ENCODE results near the gene MAP3K12.

MAP3K12 gene

GRCh38 chr12:53507603-53507885 lies 8.3 kb upstream of the MAP3K12 start:
- H3K36me3 ChIP-seq (ENCODE audit: control insufficient read depth in 1 of 2, insufficient read depth in 2 of 2, low read depth in 1 of 2, low read length in 2 of 2) = peaks cover 75% of the 10 kb centered on the region in 2 experiments
- no peaks in the 10 kb centered on the region for H3K27me3 ChIP-seq (ENCODE audit: control insufficient read depth in 1 of 2, insufficient read depth in 1 of 2, low read length in 2 of 2)
- no peak overlapping the region for H2BK120ac ChIP-seq (ENCODE audit: low read depth, low read length)
- no peak overlapping the region for H3K4me3 ChIP-seq (ENCODE audit: insufficient read depth in 1 of 2, low read depth in 1 of 2, low read length in 2 of 2)
- peaks cover 28% of the 10 kb centered on the region for H3K79me1 ChIP-seq (replicated peaks; ENCODE audit: low read length, poor library complexity, severe bottlenecking)
- no peak overlapping the region for H3K4me2 ChIP-seq (ENCODE audit: low read length, poor library complexity, severe bottlenecking)
- no peak overlapping the region for H2AFZ ChIP-seq (ENCODE audit: low read depth, low read length)
- peak overlapping the region; percentile 36 for H3K9ac ChIP-seq (ENCODE audit: low read length)
- H4K8ac ChIP-seq (ENCODE audit: low read length) = no peak overlapping the region
- no peak overlapping the region for H2BK12ac ChIP-seq (ENCODE audit: low read length in 2 of 2)
- no peak overlapping the region for H3K4ac ChIP-seq (ENCODE audit: low read depth in 1 of 2, low read length in 2 of 2)
- H4K91ac ChIP-seq (ENCODE audit: low read length) = no peak overlapping the region
- H3K27ac ChIP-seq (ENCODE audit: low read length, poor library complexity, severe bottlenecking) = no peak overlapping the region
- no peaks in the 10 kb centered on the region for H3K9me3 ChIP-seq (ENCODE audit: control insufficient read depth, low read length)
- no peak overlapping the region for H2AK5ac ChIP-seq (ENCODE audit: low read length, severe bottlenecking)
- WGBS = 91% methylated on average over 3 of the region's 4 CpGs
- peaks cover 9% of the 10 kb centered on the region for H3K4me1 ChIP-seq (ENCODE audit: control insufficient read depth, insufficient read depth, low read depth, low read length)
- H3K14ac ChIP-seq (ENCODE audit: low read length in 2 of 2) = no peak overlapping the region
- H3K18ac ChIP-seq (ENCODE audit: low read depth in 1 of 2, low read length in 2 of 2) = no peak overlapping the region
- H3K23ac ChIP-seq (ENCODE audit: low read length in 2 of 2) = no peak overlapping the region
- H2BK15ac ChIP-seq (ENCODE audit: low read depth, poor library complexity, severe bottlenecking) = no peak overlapping the region
- no peak for DNase-seq
- H2BK5ac ChIP-seq (ENCODE audit: low read depth, low read length, poor library complexity, severe bottlenecking) = no peak overlapping the region

- no peak within 1 kb of the TSS for H3K23ac ChIP-seq (ENCODE audit: low read length in 2 of 2)
- H2BK120ac ChIP-seq (ENCODE audit: low read depth, low read length) = no peak within 1 kb of the TSS
- no peak within 1 kb of the TSS for H2AFZ ChIP-seq (ENCODE audit: low read depth, low read length)
- no peak within 1 kb of the TSS for H3K4me3 ChIP-seq (ENCODE audit: insufficient read depth in 1 of 2, low read depth in 1 of 2, low read length in 2 of 2)
- no peak within 1 kb of the TSS for H2AK5ac ChIP-seq (ENCODE audit: low read length, severe bottlenecking)
- H2BK15ac ChIP-seq (ENCODE audit: low read depth, poor library complexity, severe bottlenecking) = no peak within 1 kb of the TSS
- no peaks in the 10 kb centered on the region for H3K27me3 ChIP-seq (ENCODE audit: control insufficient read depth in 1 of 2, insufficient read depth in 1 of 2, low read length in 2 of 2)
- no peak within 1 kb of the TSS for H3K18ac ChIP-seq (ENCODE audit: low read depth in 1 of 2, low read length in 2 of 2)
- H2BK5ac ChIP-seq (ENCODE audit: low read depth, low read length, poor library complexity, severe bottlenecking) = no peak within 1 kb of the TSS
- H4K8ac ChIP-seq (ENCODE audit: low read length) = no peak within 1 kb of the TSS
- peaks cover 70 to 71% of the 10 kb centered on the region in 2 experiments for H3K36me3 ChIP-seq (ENCODE audit: control insufficient read depth in 1 of 2, insufficient read depth in 2 of 2, low read depth in 1 of 2, low read length in 2 of 2)
- peaks cover 31% of the 10 kb centered on the region for H3K79me1 ChIP-seq (replicated peaks; ENCODE audit: low read length, poor library complexity, severe bottlenecking)
- no peak within 1 kb of the TSS for H3K27ac ChIP-seq (ENCODE audit: low read length, poor library complexity, severe bottlenecking)
- no peak for DNase-seq
- 98% methylated on average over 9 of the region's 9 CpGs for WGBS
- H3K4me2 ChIP-seq (ENCODE audit: low read length, poor library complexity, severe bottlenecking) = no peak within 1 kb of the TSS
- peak within 1 kb of the TSS; percentile 51 for H3K9ac ChIP-seq (ENCODE audit: low read length)
- H3K4ac ChIP-seq (ENCODE audit: low read depth in 1 of 2, low read length in 2 of 2) = no peak within 1 kb of the TSS
- H4K91ac ChIP-seq (ENCODE audit: low read length) = no peak within 1 kb of the TSS
- no peak within 1 kb of the TSS for H3K14ac ChIP-seq (ENCODE audit: low read length in 2 of 2)
- no peaks in the 10 kb centered on the region for H3K9me3 ChIP-seq (ENCODE audit: control insufficient read depth, low read length)
- peaks cover 12% of the 10 kb centered on the region for H3K4me1 ChIP-seq (ENCODE audit: control insufficient read depth, insufficient read depth, low read depth, low read length)
- no peak within 1 kb of the TSS for H2BK12ac ChIP-seq (ENCODE audit: low read length in 2 of 2)
Measured at GRCh38 chr12:53506881-53507602, 7.8 kb upstream of the MAP3K12 start, which contains the start of gene NPFF. NPFF (minus strand) TSS chr12:53507484; CDS start chr12:53507474, 10 bp downstream.

GRCh38 chr12:53506450-53506785 lies 7.2 kb upstream of the MAP3K12 start:
- DNase-seq = no peak
- H4K91ac ChIP-seq (ENCODE audit: low read length) = no peak overlapping the region
- 80% methylated on average over 1 of the region's 2 CpGs for WGBS

GRCh38 chr12:53505555-53506449 lies 6.5 kb upstream of the MAP3K12 start:
- Histone ChIP-seq H3K9ac (ENCODE audit: low read length) (peak overlapping the region; percentile 51), H2BK5ac (ENCODE audit: low read depth, low read length, poor library complexity, severe bottlenecking) (no peak overlapping the region), H3K23ac (ENCODE audit: low read length in 2 of 2) (no peak overlapping the region), H2BK120ac (ENCODE audit: low read depth, low read length) (no peak overlapping the region), H3K9me3 (ENCODE audit: control insufficient read depth, low read length) (no peaks in the 10 kb centered on the region), H3K18ac (ENCODE audit: low read depth in 1 of 2, low read length in 2 of 2) (no peak overlapping the region), H4K91ac (ENCODE audit: low read length) (no peak overlapping the region), H2BK15ac (ENCODE audit: low read depth, poor library complexity, severe bottlenecking) (no peak overlapping the region), H3K4me1 (ENCODE audit: control insufficient read depth, insufficient read depth, low read depth, low read length) (peaks cover 18% of the 10 kb centered on the region), H2AFZ (ENCODE audit: low read depth, low read length) (no peak overlapping the region), H3K4me2 (ENCODE audit: low read length, poor library complexity, severe bottlenecking) (no peak overlapping the region), H4K8ac (ENCODE audit: low read length) (no peak overlapping the region), H3K4me3 (ENCODE audit: insufficient read depth in 1 of 2, low read depth in 1 of 2, low read length in 2 of 2) (no peak overlapping the region), H3K27ac (ENCODE audit: low read length, poor library complexity, severe bottlenecking) (peak overlapping the region; percentile 2), H3K36me3 (ENCODE audit: control insufficient read depth in 1 of 2, insufficient read depth in 2 of 2, low read depth in 1 of 2, low read length in 2 of 2) (peaks cover 59 to 64% of the 10 kb centered on the region in 2 experiments), H3K14ac (ENCODE audit: low read length in 2 of 2) (no peak overlapping the region), H2AK5ac (ENCODE audit: low read length, severe bottlenecking) (no peak overlapping the region), H3K27me3 (ENCODE audit: control insufficient read depth in 1 of 2, insufficient read depth in 1 of 2, low read length in 2 of 2) (no peaks in the 10 kb centered on the region), H3K4ac (ENCODE audit: low read depth in 1 of 2, low read length in 2 of 2) (no peak overlapping the region), H3K79me1 (replicated peaks; ENCODE audit: low read length, poor library complexity, severe bottlenecking) (peaks cover 36% of the 10 kb centered on the region), H2BK12ac (ENCODE audit: low read length in 2 of 2) (no peak overlapping the region)
- DNase-seq = no peak
- 92% methylated on average over 18 of the region's 19 CpGs for WGBS

More at GRCh38 chr12:53506450-53506785, 7.2 kb upstream of the MAP3K12 start:
- Histone ChIP-seq H3K27me3 (ENCODE audit: control insufficient read depth in 1 of 2, insufficient read depth in 1 of 2, low read length in 2 of 2) (no peaks in the 10 kb centered on the region), H3K27ac (ENCODE audit: low read length, poor library complexity, severe bottlenecking) (no peak overlapping the region), H2AFZ (ENCODE audit: low read depth, low read length) (no peak overlapping the region), H2BK120ac (ENCODE audit: low read depth, low read length) (no peak overlapping the region), H4K8ac (ENCODE audit: low read length) (no peak overlapping the region), H2BK5ac (ENCODE audit: low read depth, low read length, poor library complexity, severe bottlenecking) (no peak overlapping the region), H2AK5ac (ENCODE audit: low read length, severe bottlenecking) (no peak overlapping the region), H2BK12ac (ENCODE audit: low read length in 2 of 2) (no peak overlapping the region), H3K9me3 (ENCODE audit: control insufficient read depth, low read length) (no peaks in the 10 kb centered on the region), H3K79me1 (replicated peaks; ENCODE audit: low read length, poor library complexity, severe bottlenecking) (peaks cover 36% of the 10 kb centered on the region), H3K4me1 (ENCODE audit: control insufficient read depth, insufficient read depth, low read depth, low read length) (peaks cover 18% of the 10 kb centered on the region), H3K4me3 (ENCODE audit: insufficient read depth in 1 of 2, low read depth in 1 of 2, low read length in 2 of 2) (no peak overlapping the region), H3K14ac (ENCODE audit: low read length in 2 of 2) (no peak overlapping the region), H3K18ac (ENCODE audit: low read depth in 1 of 2, low read length in 2 of 2) (no peak overlapping the region), H3K4ac (ENCODE audit: low read depth in 1 of 2, low read length in 2 of 2) (no peak overlapping the region), H3K4me2 (ENCODE audit: low read length, poor library complexity, severe bottlenecking) (no peak overlapping the region), H3K36me3 (ENCODE audit: control insufficient read depth in 1 of 2, insufficient read depth in 2 of 2, low read depth in 1 of 2, low read length in 2 of 2) (peaks cover 63 to 66% of the 10 kb centered on the region in 2 experiments), H3K23ac (ENCODE audit: low read length in 2 of 2) (no peak overlapping the region), H2BK15ac (ENCODE audit: low read depth, poor library complexity, severe bottlenecking) (no peak overlapping the region), H3K9ac (ENCODE audit: low read length) (peak overlapping the region; percentile 51)

All from mesenchymal stem cell (in vitro differentiated cells and primary cell).